GM12892 (cell line): ENCODE measurements around the gene IRF2.
"Not testable (repeated sequence)": the region's sequence is repeated elsewhere in the genome, so short reads cannot be mapped to it uniquely, and the experiment has no call there.

Source experiments
- DNase-seq: peaks from one replicate; pipeline ENCODE4 v3.0.0; 2011; ENCODE audit not compliant: insufficient read length
- FAIRE-seq: peaks from 2 replicates; lab custom pipeline; 2011; peaks lifted over from hg19 to GRCh38; lab: Jason Lieb, UNC
- POLR2A ChIP-seq: IDR thresholded peaks from 2 replicates; pipeline ENCODE4 v1.6.1; 2011; ENCODE audit warnings: low read depth, low read length, control low read depth
- POLR2AphosphoS5 ChIP-seq: IDR thresholded peaks from 2 replicates; pipeline ENCODE4 v1.6.1; 2011; ENCODE audit warnings: low read depth, low read length, control low read depth
- TAF1 ChIP-seq: IDR thresholded peaks from 2 replicates; pipeline ENCODE4 v1.6.1; 2011; ENCODE audit warnings: low read depth, mild to moderate bottlenecking, control low read depth, low read length, borderline replicate concordance

The IRF2 gene

DNA sequence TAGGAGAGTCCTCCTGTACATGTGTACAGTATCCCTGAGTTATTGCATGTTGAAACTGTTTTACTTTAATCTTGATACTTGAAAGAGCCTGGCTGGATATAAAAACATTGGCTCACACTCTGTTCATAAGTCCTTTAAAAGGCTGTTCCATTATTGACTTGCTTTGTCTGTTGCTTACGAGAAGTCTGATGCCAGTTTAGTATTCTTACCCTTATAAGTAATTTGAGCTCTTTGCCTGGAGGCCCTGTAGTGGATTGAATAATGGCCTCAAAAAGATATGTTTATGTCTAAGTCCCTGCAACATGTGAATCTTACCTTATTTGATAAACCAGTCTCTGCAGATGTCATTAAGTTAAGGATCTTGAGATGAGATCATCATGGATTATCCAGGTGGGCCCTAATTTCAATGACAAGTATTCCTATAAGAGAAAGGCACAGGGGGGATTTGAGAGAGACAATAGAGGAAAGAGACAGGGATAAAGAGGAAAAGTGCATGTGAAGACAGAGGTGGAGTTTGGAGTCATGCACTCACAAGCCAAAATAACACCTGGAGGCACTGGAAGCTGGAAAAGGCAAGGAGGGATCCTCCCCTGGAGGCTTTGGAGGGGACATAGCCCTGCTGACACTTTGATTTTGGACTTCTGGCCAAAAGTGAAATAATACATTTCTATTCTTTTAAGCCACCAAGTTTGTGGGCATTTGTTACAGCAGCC, 98.1 kb downstream of the IRF2 start:
- DNase-seq (no peak), FAIRE-seq (no peak)
- no peak for TF ChIP-seq POLR2AphosphoS5
- TF ChIP-seq TAF1 = no peak
- no peak for TF ChIP-seq POLR2A

DNA sequence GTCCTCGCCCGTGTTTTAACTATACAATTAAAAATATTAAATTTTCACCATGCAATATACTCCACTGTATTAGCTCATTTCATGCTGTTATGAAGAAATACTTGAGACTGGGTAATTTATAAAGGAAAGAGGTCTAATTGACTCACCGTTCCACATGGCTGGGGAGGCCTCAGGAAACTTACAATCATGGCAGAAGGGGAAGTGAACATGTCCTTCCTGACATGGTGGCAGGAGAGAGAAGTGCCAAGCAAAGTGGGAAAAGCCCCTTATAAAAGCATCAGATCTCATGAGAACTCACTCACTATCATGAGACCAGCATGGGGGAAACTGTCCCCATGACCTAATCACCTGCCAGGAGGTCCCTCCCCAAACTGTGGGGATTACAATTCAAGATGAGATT, 98.7 kb downstream of the IRF2 start:
- DNase-seq, FAIRE-seq: not testable (repeated sequence)

GRCh38 chr4:184375027-184375426, 99.3 kb downstream of the IRF2 start:
- FAIRE-seq = no peak
- no peak for DNase-seq
- TF ChIP-seq TAF1 = no peak
- no peak for TF ChIP-seq POLR2AphosphoS5
- TF ChIP-seq POLR2A = no peak

- DNase-seq (no peak), FAIRE-seq (no peak)
- TF ChIP-seq POLR2AphosphoS5 = no peak
- no peak for TF ChIP-seq TAF1
- TF ChIP-seq POLR2A = no peak
These were observed 100.4 kb downstream of the IRF2 start for GRCh38 chr4:184373886-184374405.

- TF ChIP-seq TAF1 (no peak), POLR2A (no peak), POLR2AphosphoS5 (no peak)
- FAIRE-seq = no peak
- DNase-seq = no peak
These were observed 103.0 kb downstream of the IRF2 start for GRCh38 chr4:184371390-184371787.

DNA sequence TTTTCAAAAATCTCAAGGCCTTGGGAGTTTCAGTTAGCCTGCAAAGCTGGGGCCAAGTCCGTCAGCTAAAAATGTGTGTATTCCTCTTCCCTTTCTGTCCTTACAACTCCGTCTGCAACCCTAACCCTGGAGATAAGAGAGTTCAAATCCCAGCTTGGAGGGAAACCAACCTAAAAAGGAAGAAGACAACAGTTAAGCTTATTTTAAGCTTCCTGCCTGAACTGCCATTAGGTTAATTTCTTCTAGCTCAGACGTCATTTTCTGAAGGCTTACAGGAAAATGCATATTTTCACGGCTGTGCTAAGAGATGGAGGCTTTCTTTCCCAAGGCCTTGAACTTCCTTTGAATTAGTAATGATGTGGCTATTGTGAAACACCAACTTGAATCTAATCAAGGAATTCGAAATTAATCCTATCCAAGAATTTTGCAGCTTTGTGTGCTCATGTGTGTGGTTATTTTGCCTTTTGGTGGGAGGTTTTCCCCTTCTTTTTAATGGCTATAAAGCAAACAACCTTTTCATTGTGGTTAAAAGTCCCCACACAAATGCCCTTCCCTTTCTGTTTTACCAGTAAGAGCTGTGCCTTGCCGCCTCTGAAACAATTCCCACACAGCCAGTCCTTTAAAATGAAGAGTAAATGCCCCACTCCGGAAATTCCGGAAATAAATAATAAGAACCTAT, 103.5 kb downstream of the IRF2 start:
- TF ChIP-seq TAF1 (no peak), POLR2A (no peak), POLR2AphosphoS5 (no peak)
- FAIRE-seq = no peak
- DNase-seq = no peak

GRCh38 chr4:184369871-184370270, 104.5 kb downstream of the IRF2 start:
- FAIRE-seq = no peak

DNA sequence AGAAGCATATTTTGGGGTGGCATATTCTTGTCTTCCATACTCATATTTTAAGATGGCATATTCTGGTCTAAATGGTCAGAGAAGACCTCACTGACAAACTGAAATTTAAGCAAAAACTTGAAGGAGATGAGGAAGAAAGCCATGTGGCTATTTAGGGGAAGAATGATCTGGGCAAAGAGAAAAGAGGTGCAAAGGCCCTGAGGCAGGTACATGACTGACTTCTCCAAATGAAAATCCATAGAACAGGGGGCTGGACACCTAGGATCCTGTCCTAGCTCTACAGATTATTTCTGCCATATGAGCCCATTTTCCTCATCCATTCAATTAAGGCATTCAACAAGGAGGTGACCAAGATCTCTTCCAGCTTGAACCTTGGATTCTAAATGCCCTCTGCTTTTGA, 105.6 kb downstream of the IRF2 start:
- DNase-seq (no peak), FAIRE-seq (no peak)
- no peak for TF ChIP-seq POLR2A
- no peak for TF ChIP-seq TAF1
- no peak for TF ChIP-seq POLR2AphosphoS5

More at GRCh38 chr4:184369871-184370270, 104.5 kb downstream of the IRF2 start:
- TF ChIP-seq POLR2A (no peak), POLR2AphosphoS5 (no peak), TAF1 (no peak)
- no peak for DNase-seq

GRCh38 chr4:184368290-184368689, 106.1 kb downstream of the IRF2 start:
- no peak for TF ChIP-seq POLR2A
- no peak for TF ChIP-seq TAF1
- no peak for TF ChIP-seq POLR2AphosphoS5
- DNase-seq (no peak), FAIRE-seq (no peak)

- no peak for TF ChIP-seq POLR2AphosphoS5
- TF ChIP-seq TAF1 = no peak
- no peak for FAIRE-seq
These were observed 110.0 kb downstream of the IRF2 start for GRCh38 chr4:184364100-184364921.

DNA sequence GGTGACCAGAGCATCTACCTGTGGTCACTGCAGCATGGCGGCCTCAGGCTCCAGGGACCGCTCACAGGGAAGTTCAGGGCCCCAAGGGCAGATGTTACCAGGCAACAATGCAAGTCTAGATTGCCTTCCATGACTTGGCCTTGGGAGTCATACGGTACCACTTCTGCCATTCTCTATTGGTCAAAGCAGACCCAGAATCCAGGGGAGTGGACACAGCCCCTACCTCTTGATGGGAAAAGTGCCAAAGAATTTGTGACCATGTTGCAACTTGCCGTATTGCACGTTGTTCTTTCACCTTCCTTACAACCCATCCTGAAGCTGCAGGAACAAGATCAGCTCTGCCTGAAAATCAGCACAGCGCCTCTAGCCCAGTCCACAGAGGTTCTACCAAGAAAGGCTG, 111.1 kb downstream of the IRF2 start:
- no peak for TF ChIP-seq POLR2A
- TF ChIP-seq TAF1 = no peak
- no peak for TF ChIP-seq POLR2AphosphoS5
- FAIRE-seq = no peak
- no peak for DNase-seq

More at GRCh38 chr4:184364100-184364921, 110.0 kb downstream of the IRF2 start:
- DNase-seq = no peak

DNA sequence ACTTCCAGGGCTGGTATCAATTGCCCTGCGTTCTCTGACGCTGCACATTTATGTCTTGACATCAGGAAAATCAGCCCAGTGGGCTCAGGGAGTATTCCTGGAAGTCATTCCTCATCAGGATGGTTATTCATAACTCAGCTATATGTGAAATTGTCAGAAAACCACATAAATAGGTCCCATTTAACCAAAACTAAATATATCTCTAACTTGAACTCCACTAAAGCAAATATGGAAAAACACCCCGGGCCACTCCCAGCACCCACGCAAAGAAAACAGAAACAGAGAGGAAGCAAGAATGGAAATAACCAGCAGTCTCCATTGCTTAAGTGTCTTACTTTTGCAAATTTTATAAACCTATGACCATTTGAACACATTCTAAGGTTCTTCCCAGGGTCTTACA, 112.0 kb downstream of the IRF2 start:
- no peak for DNase-seq
- no peak for FAIRE-seq
- no peak for TF ChIP-seq POLR2AphosphoS5
- no peak for TF ChIP-seq POLR2A
- TF ChIP-seq TAF1 = no peak
